Measurements from ENCODE around the gene DLG2. TPM values are rescaled to one million over a fixed set of nuclear protein-coding genes. Genes with fewer than 3 reads are reported as not detected.

DLG2 gene
- total and polyA plus RNA-seq, 2 of the 8 experiments (the other 6 are each of a cell fraction or from before 2014, with no cell fraction given) = 1.7 to 14.3 TPM

- no peak overlapping the region for H3K56ac ChIP-seq (replicated peaks; ENCODE audit: insufficient read length, low read depth, low read length)
- no peak overlapping the region for H3K9ac ChIP-seq (replicated peaks in 1 of 4; ENCODE audit: extremely low read depth in 1 of 4, low read depth in 3 of 4, low read length in 3 of 4)
- no peaks in the 10 kb centered on the region for H4K20me1 ChIP-seq (replicated peaks in 1 of 2; ENCODE audit: control insufficient read depth in 1 of 2, insufficient read depth in 2 of 2, low read length in 2 of 2)
- H3K27me3 ChIP-seq (replicated peaks in 1 of 4; ENCODE audit: control insufficient read depth in 3 of 4, extremely low read depth in 1 of 4, insufficient read depth in 3 of 4, low read length in 3 of 4) = no peaks in the 10 kb centered on the region
- H3K4me1 ChIP-seq (replicated peaks in 1 of 4; ENCODE audit: control insufficient read depth in 3 of 4, insufficient read depth in 4 of 4, low read length in 3 of 4) = peaks cover 0 to 4% (median 1%) of the 10 kb centered on the region in 4 experiments; a peak in 2 of 7 replicates
- WGBS, 2 experiments (ENCODE audit: extremely low coverage in 1 of 2, insufficient coverage in 1 of 2, insufficient read length in 1 of 2, insufficient replicate concordance in 2 of 2, low coverage in 1 of 2, low lambda C conversion rate in 2 of 2, missing lambda C conversion rate in 1 of 2) = 90% methylated on average over 4 of the region's 4 CpGs; no CpG with 5 or more reads in 1 of the 2 experiments
- CTCF ChIA-PET (ENCODE audit: partially characterized antibody) = interaction anchor here (1.3 kb wide), 1 partner anchor 118 kb away, joined by 3 read pairs; no protein-coding TSS in a partner anchor
- H3K18ac ChIP-seq (ENCODE audit: extremely low read depth, low read length) = no peak overlapping the region
- no peak overlapping the region for H3K23ac ChIP-seq (ENCODE audit: insufficient read length)
- no peak overlapping the region for H3K4me3 ChIP-seq (ENCODE audit: extremely low read depth in 1 of 4, insufficient read depth in 2 of 4, low read depth in 3 of 4, low read length in 4 of 4)
- no peak overlapping the region for H2AK5ac ChIP-seq (ENCODE audit: low read depth, low read length)
- no peak overlapping the region for H4K8ac ChIP-seq (ENCODE audit: extremely low read depth, insufficient read depth, low read length)
- no peak overlapping the region for H2BK5ac ChIP-seq (ENCODE audit: low read depth, low read length)
- H3K79me2 ChIP-seq (ENCODE audit: control insufficient read depth in 1 of 2, insufficient read depth in 2 of 2, low read length in 2 of 2) = no peaks in the 10 kb centered on the region
- no peak overlapping the region for H2BK120ac ChIP-seq (replicated peaks; ENCODE audit: low read depth, low read length)
- DNase-seq (ENCODE audit: low read depth in 1 of 2, low spot score in 2 of 2) = no peak
- H3K9me3 ChIP-seq (ENCODE audit: insufficient read depth in 2 of 2, low read depth in 1 of 2, low read length in 1 of 2) = no peaks in the 10 kb centered on the region
- no peak overlapping the region for H3K14ac ChIP-seq (ENCODE audit: insufficient read length)
- no peak overlapping the region for H3K4me2 ChIP-seq (ENCODE audit: insufficient read depth in 1 of 2, low read depth in 2 of 2, low read length in 2 of 2)
- H2BK20ac ChIP-seq (ENCODE audit: low read length) = no peak overlapping the region
- no peaks in the 10 kb centered on the region for H3K79me1 ChIP-seq (ENCODE audit: low read depth, low read length)
- H3K36me3 ChIP-seq (ENCODE audit: control insufficient read depth in 2 of 4, insufficient read depth in 4 of 4, low read length in 3 of 4) = no peaks in the 10 kb centered on the region
- POLR2A ChIA-PET (ENCODE audit: partially characterized antibody) = no interaction called here
- H4K5ac ChIP-seq (ENCODE audit: insufficient read length, low read depth, low read length) = no peak overlapping the region
- no peaks in the 10 kb centered on the region for H3K23me2 ChIP-seq (ENCODE audit: low read depth, low read length)
- H2BK12ac ChIP-seq (ENCODE audit: low read depth, low read length) = no peak overlapping the region
- no peak overlapping the region for H4K91ac ChIP-seq (replicated peaks; ENCODE audit: insufficient read length, low read length)
- FAIRE-seq = no peak
- H2BK15ac ChIP-seq (ENCODE audit: low read length) = no peak overlapping the region
- no peak overlapping the region for H2AFZ ChIP-seq (ENCODE audit: low read length)
- H3K4ac ChIP-seq (replicated peaks; ENCODE audit: insufficient read length, low read depth, low read length) = no peak overlapping the region
- no peak overlapping the region for H3K27ac ChIP-seq (ENCODE audit: low read depth, low read length)
- TF ChIP-seq TAF1 (IDR thresholded peaks at IDR 0.05; ENCODE audit: low read depth, low read length) = no peak
- TF ChIP-seq GABPA (IDR thresholded peaks at IDR 0.05; ENCODE audit: borderline replicate concordance, insufficient read depth, low read length) = no peak
- no peak for TF ChIP-seq TAF7 (optimal IDR thresholded peaks at IDR 0.05; ENCODE audit: borderline replicate concordance, low read depth, low read length)
- TF ChIP-seq SP1 (IDR thresholded peaks at IDR 0.05; ENCODE audit: low read depth, low read length) = no peak
- TF ChIP-seq EGR1 (IDR thresholded peaks at IDR 0.05; ENCODE audit: borderline replicate concordance, low read depth, low read length) = no peak
- no peak for TF ChIP-seq SUZ12 (IDR thresholded peaks at IDR 0.05; ENCODE audit: low read length)
- no peak for TF ChIP-seq GTF2F1 (IDR thresholded peaks at IDR 0.05; ENCODE audit: borderline replicate concordance, low read depth, low read length)
- no peak for TF ChIP-seq CBX5 (IDR thresholded peaks at IDR 0.05; ENCODE audit: low read depth, low read length)
- TF ChIP-seq SP4 (IDR thresholded peaks at IDR 0.05; ENCODE audit: low read length) = no peak
- TF ChIP-seq RAD21 (IDR thresholded peaks at IDR 0.05 in 1 of 2, conservative IDR thresholded peaks at IDR 0.05 in 1 of 2; ENCODE audit: low read depth in 2 of 2, low read length in 2 of 2) = no peak
- no peak for TF ChIP-seq KDM4A (IDR thresholded peaks at IDR 0.05; ENCODE audit: low read depth, low read length, severe bottlenecking)
- no peak for TF ChIP-seq POU5F1 (IDR thresholded peaks at IDR 0.05; ENCODE audit: low read depth, low read length)
- no peak for TF ChIP-seq SIX5 (IDR thresholded peaks at IDR 0.05; ENCODE audit: low read depth, low read length)
- no peak for TF ChIP-seq CBX8 (IDR thresholded peaks at IDR 0.05; ENCODE audit: borderline replicate concordance, low read depth, low read length)
- TF ChIP-seq JUN (IDR thresholded peaks at IDR 0.05; ENCODE audit: low read depth, low read length) = no peak
Observed at GRCh38 chr11:83954780-83955179, 1672.4 kb downstream of the DLG2 start.
